HG03558 (cell line): ENCODE data around the gene FAM240A.
"Not testable (repeated sequence)": the region's sequence is repeated elsewhere in the genome, so short reads cannot be mapped to it uniquely, and the experiment has no call there.

Experiments
- ATAC-seq: cut with Tn5 transposase; IDR thresholded peaks from one replicate; pipeline ENCODE4 v1.9.1; 2021; ENCODE audit warnings: moderate number of reproducible peaks; ENCODE audit not compliant: unreplicated experiment; ENCODE audit errors: extremely low read depth

Gene FAM240A

DNA sequence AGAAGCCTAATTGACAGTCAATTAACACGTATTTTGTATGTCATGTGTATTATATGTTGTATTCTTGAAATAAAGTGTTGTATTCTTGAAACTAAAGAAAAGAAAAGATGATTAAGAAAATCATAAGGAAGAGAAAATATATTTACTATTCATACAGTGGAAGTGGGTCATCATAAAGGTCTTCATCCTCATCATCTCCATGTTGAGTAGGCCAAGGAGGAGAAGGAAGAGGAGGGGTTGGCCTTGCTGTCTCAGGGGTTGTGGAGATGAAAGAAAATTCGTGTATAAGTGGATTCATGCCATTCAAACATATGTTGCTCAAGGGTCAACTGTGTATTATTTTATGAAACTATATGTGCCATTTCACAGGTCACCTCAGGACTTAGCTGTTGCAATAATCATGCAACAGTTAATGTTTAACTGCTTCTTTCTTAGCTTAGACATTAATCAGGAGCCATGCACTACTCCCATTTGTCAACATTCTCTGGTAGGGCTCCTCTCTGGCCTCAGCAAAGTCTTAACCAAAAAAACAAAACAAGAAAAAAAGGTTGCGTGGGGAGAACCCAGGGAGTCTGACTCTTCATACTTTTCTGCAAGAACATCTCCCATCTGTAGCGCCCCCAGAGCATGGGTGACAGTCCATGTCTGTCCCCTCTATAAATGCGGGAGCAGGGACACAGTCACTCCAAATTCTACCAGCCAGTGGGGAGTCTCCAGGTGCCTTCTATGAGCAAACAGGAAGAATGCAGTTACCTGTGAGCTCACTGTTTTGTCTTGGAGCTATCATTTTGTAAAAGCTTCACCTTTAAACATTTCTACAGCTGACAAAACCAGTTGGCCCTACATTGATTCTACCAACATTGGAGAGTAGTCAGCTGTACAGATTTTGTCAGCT lies 26.3 kb upstream of the FAM240A start:
- no peak for ATAC-seq

DNA sequence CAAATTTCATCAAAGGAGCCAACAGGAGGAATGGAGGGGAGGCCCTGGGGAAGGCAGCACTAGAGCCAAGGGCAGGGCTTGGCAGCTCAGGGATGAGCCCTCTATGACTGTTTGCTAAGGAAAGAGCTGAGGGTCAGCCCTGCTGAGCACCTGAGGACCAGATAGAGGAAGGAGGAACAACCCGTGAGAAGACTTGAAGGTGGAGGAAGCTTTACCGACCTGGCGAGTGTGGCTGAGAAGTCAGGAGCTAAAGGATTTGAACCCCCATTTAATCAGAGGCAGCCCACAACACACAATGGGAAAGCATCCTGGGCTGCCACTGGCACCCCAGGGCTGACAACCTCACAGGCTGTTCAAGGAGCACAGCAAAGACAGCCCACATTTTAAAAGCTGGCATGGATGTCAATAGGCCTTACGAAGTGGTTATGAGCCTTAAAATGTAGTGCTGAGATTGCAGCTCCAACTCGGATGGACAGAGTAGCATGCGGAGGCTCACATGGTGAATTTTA lies 25.5 kb upstream of the FAM240A start:
- no peak for ATAC-seq

DNA sequence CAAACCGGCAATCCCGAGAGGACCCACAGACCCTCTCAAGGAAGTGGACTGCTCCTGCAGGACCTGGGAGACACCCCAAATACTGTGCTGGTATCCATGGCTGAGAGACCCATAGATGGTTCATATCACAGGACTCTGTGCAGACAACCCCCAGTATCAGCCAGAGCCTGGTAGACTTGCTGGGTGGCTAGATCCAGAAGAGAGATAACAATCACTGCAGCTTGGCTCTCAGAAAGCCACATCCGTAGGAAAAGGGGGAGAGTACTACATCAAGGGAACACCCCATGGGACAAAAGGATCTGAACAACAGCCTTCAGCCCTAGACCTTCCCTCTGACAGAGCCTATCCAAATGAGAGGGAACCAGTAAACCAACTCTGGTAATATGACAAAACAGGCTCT lies 25.1 kb upstream of the FAM240A start:
- ATAC-seq = not testable (repeated sequence)

DNA sequence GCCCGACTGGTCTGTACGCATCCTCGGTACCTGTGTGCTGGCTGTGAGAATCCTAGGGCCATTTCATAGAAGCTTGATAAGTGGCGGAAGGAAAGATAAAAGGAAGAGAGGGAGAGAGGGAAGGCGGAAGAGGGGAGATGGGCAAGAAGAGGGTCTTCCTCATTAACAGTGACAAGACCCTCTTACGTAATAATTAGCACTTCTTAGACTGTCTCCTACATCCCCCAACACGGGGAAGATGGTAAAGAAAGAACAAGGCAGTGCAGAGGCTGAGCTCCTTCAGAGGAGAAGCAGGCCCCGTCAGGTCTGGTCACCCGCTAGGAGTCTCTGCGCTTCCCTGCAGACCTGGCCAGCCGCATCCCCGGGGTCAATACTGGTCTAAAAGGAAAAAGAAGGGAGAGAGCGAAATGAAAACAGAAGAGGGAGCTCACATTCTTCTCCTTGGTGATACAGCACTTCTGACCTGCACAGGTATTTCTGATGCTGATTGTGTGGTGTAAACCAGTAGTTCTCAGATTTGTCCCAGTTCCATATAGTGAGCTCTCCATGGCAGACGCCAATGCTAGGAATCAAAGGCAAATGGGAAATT lies 19.0 kb upstream of the FAM240A start:
- ATAC-seq = no peak

DNA sequence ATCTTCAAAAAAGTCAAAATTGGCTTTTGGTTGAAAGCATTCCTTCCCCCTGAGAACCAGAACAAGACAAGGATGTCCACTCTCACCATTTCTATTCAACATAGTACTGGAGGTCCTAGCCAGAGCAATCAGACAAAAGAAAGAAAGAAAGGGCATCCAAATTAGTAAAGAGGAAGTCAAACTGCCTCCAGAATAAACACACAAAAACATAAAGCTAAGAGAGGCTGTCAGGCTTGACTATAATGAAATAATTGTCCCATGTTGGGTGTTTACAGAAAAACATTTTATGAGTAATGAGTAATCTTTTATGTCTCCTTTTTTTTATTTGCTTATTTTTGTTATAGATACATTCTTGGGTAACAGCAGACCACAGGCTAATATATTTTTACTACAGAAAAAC lies 18.3 kb upstream of the FAM240A start:
- no peak for ATAC-seq

DNA sequence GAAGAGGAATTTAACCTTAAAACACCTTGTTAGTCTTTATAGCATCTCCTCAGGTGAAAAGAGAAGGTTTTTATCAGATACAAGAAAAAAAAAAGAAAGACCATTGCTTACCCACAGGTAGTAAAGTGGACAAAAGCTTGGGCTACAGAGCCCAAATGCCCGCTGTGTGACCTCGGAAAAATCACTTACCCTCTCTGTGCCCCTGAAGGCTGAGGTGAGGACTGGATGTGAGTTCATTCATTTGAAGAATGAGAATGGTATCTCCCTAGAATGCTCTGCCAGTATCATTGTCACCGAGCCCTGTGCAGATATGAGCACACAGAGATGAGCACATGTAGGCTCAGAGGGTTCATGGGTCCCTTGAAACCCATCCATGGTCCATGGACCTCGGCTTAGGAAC lies 17.6 kb upstream of the FAM240A start:
- ATAC-seq = no peak

DNA sequence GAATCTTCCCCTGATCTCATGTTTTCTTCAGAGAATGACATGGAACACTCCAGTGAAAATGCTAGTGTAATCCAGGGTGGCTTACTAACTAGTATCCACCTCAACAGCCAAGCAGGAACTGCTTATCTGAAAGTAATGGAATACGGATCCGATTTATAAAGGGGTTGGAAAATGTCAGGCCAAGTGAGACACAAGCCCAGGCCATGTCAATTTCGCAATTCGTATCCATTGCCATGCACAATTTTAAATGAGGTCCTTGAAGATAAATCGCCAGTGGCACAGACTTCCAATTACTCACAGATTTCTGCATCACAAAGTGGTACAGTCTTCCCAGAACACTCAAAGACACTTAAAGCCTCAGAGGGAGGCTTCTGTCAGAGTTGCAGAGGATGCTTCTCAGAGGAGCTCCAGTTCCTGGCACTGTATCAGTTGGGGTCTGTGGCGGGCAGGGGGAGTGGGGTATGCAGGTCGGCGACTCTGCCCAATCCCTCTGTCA lies 16.5 kb upstream of the FAM240A start:
- no peak for ATAC-seq

DNA sequence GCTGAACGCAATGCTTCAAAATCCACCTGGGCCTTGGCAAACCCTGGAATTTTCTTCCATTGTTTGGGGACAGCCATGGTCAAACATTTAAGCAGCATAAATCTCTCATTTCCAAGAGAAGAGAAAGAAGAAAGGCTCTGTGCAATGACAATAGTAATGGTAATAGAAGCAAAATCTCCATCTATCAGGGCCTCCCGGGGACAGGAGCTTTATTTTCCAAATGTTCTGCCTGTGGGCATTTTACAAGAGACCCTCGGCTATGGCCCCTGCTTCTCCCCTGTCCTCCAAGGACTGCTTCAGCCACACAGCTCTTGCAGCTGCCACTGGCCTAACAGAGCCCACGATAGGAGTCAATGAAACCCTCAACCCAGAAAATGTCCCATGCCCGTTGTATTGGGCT lies 12.7 kb upstream of the FAM240A start:
- ATAC-seq = no peak

DNA sequence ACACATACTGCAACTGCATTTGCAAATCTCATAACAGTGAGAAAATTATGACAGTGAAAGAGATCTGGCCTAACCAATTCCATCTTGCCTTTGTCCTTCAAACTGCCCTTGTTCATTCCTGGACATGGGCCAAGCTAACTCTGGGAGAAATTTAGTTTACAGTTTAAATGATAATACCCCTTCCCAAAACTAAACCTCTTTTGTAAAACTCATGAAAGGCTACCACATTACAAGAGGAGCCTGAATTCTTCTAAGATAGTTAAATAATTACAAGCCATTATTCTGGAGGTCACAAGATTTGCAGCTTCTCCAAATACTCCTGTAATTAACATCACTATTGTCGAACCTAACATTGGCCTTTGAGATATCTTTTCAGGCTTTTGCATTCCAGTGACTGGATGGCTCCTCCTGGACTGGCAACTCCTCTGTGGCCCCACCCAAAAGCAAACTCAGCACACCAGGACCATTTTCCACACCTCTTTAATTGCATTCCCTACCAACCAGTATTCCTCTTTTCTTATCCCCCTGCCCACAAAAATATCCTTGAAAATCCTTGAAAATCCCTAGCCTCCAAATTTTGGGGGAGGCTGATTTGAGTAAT lies 8.8 kb upstream of the FAM240A start:
- ATAC-seq = no peak

DNA sequence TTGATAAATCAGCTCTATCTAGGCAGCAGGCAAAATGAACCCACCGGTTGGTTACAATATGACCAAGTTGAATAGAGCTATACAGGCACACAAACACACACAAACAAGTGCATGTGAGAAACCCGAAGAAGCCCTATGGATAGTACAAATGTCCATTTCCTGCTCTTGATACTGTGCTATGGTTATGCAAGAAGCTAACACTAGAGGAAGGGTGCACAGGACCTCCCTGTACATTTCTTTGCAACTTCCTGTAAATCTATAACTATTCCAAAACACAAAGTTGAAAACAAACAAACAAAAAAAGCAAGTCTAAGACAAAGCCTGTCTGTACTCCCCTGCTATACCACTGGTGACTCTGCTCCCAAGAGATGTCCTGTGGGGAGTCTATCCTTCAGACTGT lies 8.2 kb upstream of the FAM240A start:
- no peak for ATAC-seq

DNA sequence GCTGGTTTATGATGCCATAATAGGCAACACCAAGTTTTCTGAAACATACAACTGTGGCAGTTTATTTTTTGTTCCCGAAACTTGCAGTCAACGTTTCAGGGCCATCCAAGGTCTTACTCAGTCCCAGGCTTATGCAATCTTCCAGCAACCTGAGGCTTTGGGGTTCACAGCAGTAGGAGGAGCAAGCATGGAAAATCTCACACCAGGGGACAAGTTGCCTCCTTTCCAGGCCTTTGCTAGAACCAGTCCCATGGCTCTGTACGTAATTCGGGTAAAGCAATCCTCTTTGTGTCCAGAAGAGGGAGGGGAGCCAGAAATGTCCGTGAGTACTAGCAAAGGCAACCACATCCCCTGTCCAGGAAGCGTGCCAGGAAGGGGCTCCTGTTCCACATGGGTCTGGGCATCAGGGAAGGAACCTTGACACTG lies 4.7 kb upstream of the FAM240A start:
- no peak for ATAC-seq

DNA sequence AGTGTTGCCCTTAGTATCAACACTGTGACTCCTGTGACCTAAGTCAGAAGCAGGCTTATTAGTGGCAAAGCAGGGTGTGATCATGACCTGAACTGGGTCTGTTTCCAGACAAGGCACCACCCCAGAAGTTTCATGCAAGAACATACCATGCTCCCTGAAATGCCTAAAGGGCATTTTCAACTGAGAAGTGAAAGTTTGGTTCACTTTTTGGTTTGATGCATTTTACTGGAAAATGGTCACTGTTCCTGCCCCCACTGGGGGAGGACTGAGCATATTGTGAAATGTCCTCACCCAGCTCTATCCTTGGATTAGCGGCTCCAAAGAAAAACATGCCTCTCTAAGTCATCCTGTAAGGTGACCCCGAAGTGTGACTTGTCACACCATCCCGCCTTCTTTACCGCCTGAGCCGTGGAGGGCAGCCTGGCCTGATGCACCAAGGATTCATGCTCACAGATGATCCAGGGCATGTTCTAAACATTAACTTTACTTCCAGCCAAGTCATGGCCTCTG lies 3.1 kb upstream of the FAM240A start:
- no peak for ATAC-seq

DNA sequence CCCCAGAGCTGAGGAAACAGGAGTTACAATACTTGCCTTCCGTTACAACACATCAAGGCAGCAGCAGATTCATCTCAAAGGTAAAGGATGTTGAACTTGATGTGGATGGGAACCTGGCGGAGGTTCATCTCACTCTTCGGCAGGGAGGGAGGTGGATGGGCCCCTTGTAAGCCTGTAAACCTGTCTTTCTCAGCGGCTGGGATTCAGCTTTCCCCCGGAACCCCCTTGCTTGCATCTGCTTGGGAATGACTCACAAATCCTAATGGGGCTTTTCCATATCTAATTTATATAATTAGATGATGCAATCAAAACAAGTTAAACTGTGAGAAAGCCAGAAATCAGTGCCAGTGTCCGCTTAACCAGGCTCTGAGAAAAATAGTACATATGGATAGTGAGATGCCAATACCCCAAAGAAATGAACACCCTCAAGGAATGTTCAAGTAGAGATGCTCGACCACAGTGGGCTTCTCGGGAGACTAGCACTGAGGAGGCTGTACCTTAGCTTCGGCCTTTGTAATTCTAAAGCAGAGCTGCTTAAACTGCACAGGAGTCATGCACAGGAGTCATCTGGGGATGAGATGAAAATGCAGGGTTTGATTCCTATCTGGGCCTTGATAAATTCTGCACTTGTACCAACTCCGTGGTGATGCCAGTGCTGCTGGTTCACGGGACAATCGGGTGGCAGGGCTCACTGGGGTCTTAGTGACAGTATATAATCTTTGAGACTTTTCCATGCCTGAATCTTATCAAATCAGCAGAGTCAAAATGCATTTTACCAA lies 2.2 kb upstream of the FAM240A start:
- ATAC-seq = no peak

DNA sequence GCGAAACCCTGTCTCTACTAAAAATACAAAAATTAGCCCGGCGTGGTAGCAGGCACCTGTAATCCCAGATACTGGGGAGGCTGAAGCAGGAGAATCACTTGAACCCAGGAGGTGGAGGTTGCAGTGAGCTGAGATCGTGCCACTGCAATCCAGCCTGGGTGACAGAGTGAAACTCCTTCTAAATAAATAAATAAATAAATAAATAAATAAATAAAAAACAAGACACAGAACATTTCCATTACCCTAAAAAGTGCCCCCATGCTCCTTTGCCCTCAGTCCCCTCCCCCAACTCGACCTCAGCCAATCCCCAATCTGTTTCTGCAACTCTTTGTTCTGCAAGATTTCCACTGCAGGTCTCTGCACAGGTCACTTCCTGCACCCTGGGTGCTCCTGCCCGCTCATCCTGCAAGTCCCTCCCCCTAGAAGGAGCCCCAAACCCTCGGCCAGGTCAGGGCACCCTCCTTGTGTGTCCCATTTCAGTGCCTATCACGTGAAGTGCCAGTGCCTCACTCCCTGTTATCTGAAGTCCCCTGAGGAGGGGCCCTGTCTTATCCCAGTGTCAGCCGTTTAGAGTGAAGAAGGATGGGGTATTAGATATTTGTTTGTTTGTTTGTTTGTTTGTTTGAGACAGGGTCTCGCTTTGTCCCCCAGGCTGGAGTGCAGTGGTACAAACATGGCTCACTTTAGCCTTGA lies 1.1 kb downstream of the FAM240A start:
- ATAC-seq = no peak

DNA sequence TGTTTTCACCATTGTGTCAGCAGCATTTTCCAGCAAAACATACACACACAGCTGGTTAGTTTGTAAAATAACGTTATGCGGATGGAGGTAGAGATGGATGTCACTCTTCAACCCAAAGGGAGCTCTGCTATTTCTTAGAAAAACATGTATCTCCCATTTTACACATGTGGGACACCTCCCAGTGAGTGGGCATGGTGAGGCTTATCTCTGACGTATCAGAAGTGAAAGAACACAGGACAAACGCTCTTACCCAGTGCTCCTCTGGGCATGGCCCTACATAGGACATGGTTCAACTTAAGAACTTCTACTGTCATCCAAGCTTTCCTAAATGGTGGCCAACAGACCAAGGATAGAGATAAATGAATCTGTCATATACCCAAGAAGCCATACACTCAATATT lies 2.1 kb downstream of the FAM240A start:
- ATAC-seq = no peak

DNA sequence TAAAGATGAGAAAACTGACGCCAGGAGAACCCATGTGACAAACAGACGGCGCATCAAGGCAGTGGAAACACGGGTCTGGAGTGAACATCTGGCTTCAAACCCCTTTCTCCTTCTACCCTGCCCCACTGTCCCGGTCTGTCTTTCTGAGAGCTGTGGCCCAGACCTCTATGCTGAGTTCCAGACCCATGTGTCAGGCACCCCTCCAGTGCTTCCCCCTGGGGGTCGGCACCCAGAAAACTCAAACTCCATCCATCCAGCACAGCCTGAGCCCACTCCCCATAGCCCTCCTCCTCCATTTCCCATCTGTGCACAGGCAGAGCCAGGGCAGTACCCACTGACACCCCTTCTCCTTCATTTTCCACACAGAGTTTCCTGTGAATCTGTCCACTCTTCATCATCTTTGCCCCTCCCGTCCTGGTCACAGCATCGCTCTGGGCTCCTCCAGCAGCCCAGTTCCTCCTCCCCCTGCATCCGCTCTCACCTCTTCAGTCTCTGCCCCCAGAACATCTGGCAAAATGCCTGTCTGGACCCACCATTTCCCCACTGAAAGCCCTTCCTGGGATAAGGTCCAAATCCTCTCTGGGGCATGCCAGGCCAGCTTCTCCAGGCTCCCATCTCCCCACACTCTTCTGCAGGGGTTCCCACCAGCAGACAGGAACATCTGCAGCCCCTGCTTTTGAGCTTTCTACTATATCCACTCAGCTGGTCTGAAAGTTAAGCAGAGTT lies 2.9 kb downstream of the FAM240A start:
- ATAC-seq = no peak

DNA sequence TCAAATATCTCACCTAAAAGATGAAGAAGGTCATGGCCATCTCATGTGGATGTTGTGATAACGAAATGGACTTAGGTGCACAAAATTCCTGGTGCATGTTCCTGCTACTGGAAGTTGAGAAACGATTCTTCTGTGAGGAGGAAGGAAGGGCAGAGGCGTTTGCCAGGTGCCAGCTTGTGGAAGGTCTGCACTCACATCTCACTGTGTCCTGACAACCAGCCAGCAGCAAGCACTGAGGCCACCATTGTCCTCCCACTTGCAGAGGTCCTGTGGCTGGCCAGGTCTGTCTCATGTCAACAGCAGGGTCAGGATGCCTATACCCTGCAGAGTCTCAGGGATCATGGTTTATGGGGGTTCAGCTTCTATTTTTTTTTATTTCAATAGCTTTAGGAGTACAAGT lies 3.7 kb downstream of the FAM240A start:
- no peak for ATAC-seq

DNA sequence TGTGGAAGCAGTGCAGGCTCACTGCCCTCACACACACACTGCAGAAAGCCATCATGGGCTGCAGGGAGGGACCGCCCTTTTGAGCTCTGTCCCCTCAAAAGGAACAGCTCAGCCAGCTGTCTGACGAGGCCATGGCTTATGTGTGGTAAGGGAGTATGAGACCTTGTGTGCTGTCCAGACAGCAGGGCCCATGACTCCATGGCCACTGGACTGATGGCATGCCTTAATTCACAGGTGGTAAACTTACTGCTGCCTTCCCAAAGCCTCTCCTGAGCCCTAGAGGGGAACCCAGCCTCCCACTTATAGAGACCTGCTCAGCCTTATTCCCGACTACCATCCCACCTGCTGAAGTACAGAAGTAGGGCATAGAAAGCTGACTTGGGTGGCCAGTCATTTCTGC lies 5.6 kb downstream of the FAM240A start:
- ATAC-seq = no peak
